GM18868 (cell line): ENCODE data around the gene IGLL5.
"Not testable (repeated sequence)": the region's sequence is repeated elsewhere in the genome, so short reads cannot be mapped to it uniquely, and the experiment has no call there.

Experiments
- ATAC-seq: cut with Tn5 transposase; IDR thresholded peaks from one replicate; pipeline ENCODE4 v1.9.1; 2021; ENCODE audit warnings: mild to moderate bottlenecking, moderate library complexity; ENCODE audit not compliant: unreplicated experiment

The IGLL5 gene

GRCh38 chr22:22912988-22913253 lies 25.3 kb downstream of the IGLL5 start:
- no peak for ATAC-seq

DNA sequence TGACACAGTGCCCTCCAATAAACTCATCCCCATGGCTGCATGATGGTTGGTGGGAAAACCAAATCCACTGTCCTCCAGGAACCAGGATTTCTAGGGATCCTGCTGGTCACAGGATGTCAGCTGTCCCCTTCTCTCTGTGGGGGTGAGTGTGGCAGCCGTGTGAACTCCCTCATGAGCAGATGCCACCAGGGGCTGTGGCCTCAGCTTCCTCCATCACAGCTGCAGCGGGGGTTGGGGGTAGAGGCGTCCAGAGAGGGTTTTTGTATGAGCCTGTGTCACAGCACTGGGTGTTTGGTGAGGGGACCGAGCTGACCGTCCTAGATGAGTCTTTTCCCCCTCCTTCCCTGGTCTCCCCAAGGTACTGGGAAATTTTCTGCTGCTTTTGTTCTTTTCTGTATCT lies 26.4 kb downstream of the IGLL5 start:
- no peak for ATAC-seq

DNA sequence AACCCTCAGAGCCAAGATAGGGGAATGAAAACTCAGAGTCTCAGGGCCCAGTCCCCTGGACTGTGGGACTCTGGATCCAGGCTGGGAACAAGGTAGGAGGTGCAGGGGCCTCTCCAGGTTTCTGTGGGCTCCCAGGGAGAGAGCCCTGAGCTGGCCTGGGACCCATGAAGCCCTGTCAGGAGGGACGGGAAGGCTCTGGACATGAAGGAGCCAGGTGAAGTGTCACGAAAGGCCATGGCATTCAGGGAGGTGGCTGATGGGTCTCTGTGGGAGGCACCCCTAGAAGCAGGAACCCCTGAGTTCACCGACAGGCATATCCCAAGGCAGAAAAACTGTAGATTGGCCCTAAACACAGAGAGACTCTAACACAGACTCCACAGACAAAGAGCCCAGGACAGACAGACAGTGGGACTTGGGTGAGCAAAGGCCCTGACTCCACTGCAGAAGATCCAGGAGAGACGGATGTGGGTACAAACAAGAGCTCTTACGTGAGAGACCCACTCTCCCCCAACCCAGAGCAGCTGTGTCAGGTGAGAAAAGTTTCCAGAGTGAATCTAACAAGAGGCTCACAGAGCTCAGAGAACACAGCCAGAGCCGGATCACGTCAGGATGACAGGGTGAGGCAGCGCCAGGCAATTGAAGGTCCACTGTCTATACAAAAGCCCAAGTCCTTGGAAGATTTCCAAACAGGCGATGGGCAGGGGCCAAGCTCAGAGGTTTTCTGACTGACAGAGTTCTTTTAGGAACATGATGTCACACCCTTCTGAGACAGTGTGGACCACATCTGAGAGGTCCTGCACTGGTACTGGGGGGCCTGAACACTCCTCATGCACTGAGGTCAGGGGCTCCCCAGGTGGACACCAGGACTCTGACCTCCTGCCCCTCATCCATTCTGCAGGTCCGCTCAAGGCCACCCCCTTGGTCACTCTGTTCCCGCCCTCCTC lies 27.4 kb downstream of the IGLL5 start:
- no peak for ATAC-seq

GRCh38 chr22:22915670-22916035 lies 28.0 kb downstream of the IGLL5 start:
- no peak for ATAC-seq

DNA sequence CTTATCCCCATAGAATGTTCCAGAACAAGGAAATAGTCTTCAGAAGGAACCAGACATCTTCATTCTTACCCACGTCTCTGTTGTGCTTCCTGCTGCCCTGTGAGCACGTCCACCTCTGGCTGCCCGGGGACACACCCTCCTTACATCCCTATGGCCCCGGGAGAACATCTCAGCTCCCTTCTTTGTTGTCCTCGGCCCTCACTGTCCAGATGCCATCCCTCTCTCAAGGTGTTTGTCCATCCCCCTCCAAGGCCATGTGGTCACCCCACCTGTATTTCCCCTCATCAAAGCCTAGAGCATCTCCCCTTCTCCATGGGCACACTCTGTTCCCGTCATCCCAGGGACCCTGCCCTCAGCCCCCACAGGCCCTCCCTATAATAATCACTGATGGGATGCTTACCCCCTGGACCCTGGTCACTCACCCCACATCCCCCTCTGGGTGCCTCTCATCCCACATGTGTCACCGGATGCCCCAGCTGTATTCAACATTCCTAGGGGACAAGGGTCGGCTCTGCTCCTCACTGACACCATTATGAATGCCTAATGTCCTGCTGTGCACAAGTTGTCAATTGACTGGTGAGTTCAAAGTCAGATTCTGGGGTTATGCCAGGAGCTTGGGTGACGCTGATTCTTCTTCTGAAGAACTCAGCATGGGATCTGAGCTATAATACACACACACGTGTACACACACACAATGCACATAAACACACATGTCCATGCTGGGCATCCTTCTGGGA lies 28.8 kb downstream of the IGLL5 start:
- no peak for ATAC-seq

DNA sequence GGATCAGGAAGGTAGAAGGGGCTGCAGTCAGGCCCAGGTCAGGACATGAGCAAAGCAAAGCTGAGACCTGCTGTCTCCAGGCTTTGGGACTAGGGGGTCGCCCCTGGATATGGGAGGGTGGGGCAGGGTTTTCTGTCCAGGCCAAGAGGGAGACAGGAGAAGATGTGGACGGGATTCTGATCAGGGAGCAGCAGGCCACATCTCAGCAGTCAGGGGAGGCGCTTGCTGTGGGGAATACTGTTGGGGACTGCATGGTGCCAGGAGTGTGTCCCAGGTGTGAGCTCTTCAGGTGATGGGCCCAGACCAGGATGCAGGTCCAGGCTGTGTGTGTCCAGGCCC lies 29.3 kb downstream of the IGLL5 start:
- no peak for ATAC-seq

DNA sequence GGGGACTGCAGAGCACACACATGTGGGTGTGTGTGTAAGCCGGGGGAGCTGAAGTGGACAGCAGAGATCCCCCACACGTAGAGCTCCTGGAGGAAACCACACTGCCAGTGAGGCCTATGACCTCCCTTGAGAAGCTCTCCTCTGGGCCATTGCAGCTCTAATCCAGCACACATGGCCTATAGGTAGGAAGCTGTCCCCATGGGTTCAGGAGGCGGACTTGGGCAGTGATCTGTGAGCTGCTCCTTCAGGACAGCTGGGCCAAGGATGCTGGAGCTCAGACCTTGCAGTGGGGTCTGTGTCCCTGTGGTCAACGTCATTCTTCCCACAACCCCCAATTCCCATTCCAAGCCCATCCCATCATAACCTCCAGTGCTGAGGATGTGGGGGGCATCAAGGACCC lies 29.8 kb downstream of the IGLL5 start:
- ATAC-seq = no peak

- no peak for ATAC-seq
Measured at GRCh38 chr22:22918297-22918965, 30.8 kb downstream of the IGLL5 start.

DNA sequence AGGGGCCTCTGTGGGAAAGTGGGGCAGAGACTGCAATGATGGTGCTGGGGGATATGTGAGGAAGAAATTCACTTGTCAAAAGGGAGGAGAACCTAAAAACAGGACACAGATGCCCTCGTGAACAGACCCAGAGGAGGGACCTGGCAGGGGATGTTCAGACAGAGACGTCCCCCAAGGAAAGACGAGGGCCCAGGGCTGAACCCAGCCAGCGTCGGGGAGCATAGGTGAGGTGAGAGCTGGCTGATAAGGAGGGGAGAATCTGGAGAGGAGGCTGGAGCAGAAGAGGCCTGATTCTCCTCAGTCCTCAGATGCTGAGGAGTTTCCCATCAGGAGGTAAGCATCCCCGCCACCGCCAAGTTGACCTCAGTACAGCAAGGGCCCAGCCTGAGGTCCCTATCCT lies 31.4 kb downstream of the IGLL5 start:
- ATAC-seq = no peak

DNA sequence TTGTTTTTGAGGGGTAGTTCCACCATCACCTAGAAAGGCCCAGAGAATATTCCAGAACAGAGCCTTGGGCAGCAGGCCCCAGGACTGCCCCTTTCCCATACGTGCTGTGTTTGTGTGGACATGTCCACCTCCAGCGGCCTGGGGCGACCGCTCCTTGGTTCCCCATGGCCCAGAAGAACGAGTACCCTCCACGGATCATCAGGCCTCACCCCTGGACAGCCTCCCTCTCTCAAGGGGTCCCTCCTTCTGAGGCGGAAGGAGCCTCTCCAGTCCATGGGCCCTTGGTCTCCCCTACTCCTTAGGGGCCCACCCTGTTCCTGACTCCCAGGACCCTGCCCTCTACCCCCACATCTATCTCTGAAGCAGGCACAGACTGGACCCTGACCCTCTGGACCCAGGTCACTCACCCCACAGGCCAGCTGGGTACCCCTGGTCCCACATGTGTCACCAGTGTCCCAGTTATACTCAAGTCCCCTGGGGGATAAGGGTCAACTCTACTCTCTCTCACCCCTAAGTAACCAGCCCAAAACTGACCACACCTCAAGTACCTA lies 32.6 kb downstream of the IGLL5 start:
- ATAC-seq = no peak

DNA sequence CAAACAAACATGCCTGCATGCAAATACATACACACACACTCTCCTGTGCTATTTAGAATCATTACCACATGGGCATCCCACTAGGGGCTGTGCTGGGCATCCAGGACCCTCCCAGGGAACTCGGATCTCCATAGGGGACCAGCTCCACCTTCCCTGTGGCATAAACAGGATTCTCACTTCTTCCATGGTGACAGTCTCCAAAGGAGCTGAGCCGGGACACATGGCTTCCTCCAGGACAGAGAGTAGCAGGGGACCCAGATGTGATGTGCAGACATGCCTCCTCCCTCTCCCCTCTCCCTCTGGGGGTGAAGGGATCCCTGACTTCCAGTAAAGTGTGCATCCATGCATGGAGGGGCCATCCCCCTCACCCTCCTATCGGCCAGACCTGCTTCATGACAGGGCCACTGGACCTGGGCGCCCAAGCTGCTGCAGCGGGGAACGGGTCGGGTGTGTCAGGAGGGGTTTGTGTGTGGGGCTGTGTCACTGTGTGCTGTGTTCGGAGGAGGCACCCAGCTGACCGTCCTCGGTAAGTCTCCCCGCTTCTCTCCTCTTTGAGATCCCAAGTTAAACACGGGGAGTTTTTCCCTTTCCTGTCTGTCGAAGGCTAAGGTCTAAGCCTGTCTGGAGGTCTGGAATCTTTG lies 33.4 kb downstream of the IGLL5 start:
- ATAC-seq = no peak

DNA sequence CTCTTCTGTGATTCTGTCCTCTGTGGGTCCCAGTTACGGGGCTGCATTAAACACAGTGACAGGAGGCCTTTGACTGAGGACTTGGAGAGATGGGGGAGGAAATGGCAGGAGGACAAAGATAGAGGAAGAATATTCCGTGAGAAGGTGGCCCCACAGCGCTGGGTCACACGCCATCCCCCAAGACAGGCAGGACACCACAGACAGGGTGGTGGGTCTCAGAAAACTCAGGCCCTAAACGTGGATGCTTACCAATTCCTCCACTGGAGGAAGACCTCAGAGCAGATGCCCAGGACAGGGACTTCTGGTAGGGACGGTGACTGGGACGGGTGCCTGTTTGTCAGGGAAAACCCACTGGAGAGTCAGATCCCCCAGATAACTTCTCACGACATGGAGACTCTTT lies 34.0 kb downstream of the IGLL5 start:
- no peak for ATAC-seq

GRCh38 chr22:22922092-22922953 lies 34.7 kb downstream of the IGLL5 start:
- ATAC-seq = not testable (repeated sequence)

DNA sequence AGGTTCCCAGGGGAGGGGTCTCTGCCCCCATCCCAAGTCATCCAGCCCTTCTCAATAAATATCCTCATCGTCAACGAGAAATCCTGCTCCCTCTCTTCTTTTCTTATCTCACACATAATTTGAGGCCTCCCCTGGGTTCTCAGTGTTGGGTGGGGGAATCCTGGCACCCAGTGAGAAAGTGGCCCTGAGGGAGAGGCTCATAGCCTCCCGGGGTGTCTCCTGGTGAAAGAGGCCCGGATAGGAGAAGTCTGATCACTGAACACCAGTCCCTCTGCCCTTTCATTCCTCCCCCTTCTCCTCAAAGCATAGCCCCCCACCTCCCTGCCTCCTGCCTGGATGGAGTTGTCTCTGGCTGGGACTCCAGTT lies 35.3 kb downstream of the IGLL5 start:
- no peak for ATAC-seq

- no peak for ATAC-seq
Measured at GRCh38 chr22:22923379-22923778, 35.8 kb downstream of the IGLL5 start.

DNA sequence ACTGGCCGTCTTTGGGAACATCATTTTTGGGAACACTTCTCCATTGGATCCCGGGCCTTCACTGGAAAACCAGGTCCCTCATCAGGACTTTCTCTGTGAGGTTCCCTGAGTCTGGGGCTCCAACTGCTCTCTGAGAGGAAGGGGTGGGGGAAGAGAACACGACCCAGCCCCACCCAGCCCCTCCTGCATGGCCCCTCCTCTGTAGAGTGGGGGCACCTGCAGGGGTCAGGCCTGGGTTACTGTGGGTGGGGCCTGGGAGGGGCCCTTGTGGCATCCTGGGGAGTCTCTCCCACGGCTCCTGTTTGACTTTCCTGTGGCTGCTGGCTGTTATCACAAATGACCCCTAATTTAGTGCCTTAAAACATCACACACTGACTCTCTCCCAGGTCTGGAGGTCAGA lies 36.3 kb downstream of the IGLL5 start:
- no peak for ATAC-seq

DNA sequence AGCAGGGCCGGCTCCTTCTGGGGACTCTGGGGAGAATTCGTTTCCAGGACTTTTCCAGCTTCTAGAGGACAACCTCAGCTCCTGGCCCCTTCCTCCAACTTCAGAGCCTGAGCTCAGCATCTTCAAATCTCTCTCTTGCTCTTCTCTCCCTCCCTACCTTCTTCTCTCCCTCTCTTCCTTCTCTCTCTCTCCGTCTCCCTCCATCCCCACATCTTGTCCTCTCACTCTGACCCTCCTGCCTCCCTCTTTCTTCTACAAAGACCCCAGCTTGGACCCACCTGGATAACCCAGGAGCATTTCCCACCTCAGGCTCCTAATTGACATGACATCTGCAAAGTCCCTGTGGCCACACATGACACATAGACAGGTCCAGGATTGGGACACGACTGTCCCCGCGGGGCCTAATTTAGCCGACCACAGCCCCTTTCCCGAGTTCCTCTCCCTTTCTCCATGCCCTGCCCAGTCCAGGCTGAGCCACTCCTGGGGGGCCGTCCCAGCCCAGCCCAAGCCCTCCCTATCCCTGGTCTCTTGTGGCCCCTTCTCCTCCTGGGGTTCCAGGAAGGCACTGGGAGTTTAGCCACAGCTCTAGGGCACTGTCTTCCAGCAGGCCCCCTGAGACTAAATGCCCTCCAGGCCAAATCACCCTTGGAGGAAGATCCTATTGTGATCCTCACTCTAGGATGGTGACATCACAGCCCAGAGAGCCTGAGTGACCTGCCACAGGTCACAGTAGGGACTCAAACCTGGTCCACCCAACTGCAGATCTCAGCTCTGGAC lies 36.9 kb downstream of the IGLL5 start:
- ATAC-seq = no peak

DNA sequence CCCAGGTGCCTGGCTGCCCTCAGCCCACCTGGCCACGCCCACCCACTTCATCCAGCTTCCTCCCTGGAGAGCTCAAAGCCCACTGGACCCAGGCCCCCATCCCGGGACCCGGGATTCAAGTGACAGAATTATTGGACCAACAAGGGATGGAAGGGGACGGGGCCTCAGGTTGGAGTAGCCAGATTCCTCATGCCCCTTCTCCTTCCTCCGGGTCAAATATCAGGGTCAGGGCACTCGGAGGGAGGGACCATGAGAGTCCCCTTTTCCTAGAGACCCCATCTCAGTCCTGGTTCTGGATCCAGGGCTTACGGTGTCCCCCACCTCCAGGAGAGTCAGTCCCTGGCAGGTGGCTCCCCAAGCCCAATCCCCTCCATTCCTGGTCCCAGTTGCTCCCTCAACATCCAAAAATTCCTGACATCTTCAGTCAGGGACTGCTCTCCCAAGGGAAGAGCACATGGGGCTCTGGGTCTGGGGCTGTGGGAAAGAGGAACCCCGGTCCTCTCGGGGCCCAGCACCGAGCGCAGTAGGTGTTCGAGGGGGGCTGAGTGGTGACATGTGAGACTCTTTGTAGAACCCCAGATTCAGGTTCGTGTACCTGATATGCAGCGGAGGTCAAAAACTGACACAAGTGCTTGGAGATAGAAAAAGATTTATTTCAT lies 37.7 kb downstream of the IGLL5 start:
- no peak for ATAC-seq

- ATAC-seq = no peak
Measured at GRCh38 chr22:22925805-22926369, 38.3 kb downstream of the IGLL5 start.
